Caco-2 (cell line): ENCODE measurements around the gene RAB5B. TPM values are rescaled to one million over a fixed set of nuclear protein-coding genes. Genes with fewer than 3 reads are reported as not detected.
"Not testable (repeated sequence)": the region's sequence is repeated elsewhere in the genome, so short reads cannot be mapped to it uniquely, and the experiment has no call there.

Source experiments
- BruUV-seq: library from RNA; stranded (reverse); fragments of 400-500 nt; replicated peaks from 2 replicates; lab custom pipeline; 2021; lab: Mats Ljungman, UMichigan
- CTCF ChIA-PET: fragments of 300-600 bp; sonication (Branson Sonifier 250); formaldehyde crosslinking; loops from one replicate; lab custom pipeline; 2022; ENCODE audit warnings: antibody characterized with exemption; lab: Charles Lee
- POLR2A ChIA-PET: fragments of 300-600 bp; sonication (Branson Sonifier 250); formaldehyde crosslinking; loops from one replicate; lab custom pipeline; 2022; ENCODE audit warnings: antibody characterized with exemption; lab: Charles Lee
- DNase-seq, 2 experiments: peaks; one replicate each; pipeline versions ENCODE4 v3.0.0 to v3.0.0-alpha.2; 2020 to 2022
- H3K27me3 ChIP-seq: replicated peaks from 2 replicates; pipeline ENCODE4 v1.6.0; 2011; ENCODE audit warnings: low read length; ENCODE audit not compliant: control insufficient read depth, insufficient read depth
- H3K36me3 ChIP-seq: 2 replicates; pipeline ENCODE4 v1.5.1; 2011; ENCODE audit warnings: low read length; ENCODE audit not compliant: control insufficient read depth, insufficient read depth
- H3K4me1 ChIP-seq: fragments of 250-450 bp; sonication (Bioruptor Pico); 2 replicates; pipeline ENCODE4 v1.5.1; 2020; ENCODE audit warnings: mild to moderate bottlenecking
- H3K4me3 ChIP-seq: 2 replicates; pipeline ENCODE4 v1.5.1; 2011; ENCODE audit warnings: low read depth, mild to moderate bottlenecking, control low read depth, low read length
- H3K9me3 ChIP-seq: fragments of 250-450 bp; sonication (Bioruptor Pico); 2 replicates; pipeline ENCODE4 v1.5.1; 2020; ENCODE audit warnings: mild to moderate bottlenecking, moderate library complexity
- H3K27ac Mint-ChIP-seq: one replicate; pipeline ENCODE4 v1.8.0; 2022; ENCODE audit warnings: mixed read lengths; ENCODE audit not compliant: unreplicated experiment
- H3K27me3 Mint-ChIP-seq: one replicate; pipeline ENCODE4 v1.8.0; 2022; ENCODE audit warnings: mixed read lengths; ENCODE audit not compliant: insufficient read depth, unreplicated experiment
- H3K36me3 Mint-ChIP-seq: one replicate; pipeline ENCODE4 v1.8.0; 2022; ENCODE audit warnings: mild to moderate bottlenecking, mixed read lengths; ENCODE audit not compliant: insufficient read depth, unreplicated experiment
- H3K4me1 Mint-ChIP-seq: one replicate; pipeline ENCODE4 v1.8.0; 2022; ENCODE audit warnings: low read depth, mixed read lengths; ENCODE audit not compliant: unreplicated experiment
- H3K4me3 Mint-ChIP-seq: one replicate; pipeline ENCODE4 v1.8.0; 2022; ENCODE audit warnings: mild to moderate bottlenecking, moderate library complexity, mixed read lengths; ENCODE audit not compliant: unreplicated experiment
- H3K9me3 Mint-ChIP-seq: one replicate; pipeline ENCODE4 v1.8.0; 2022; ENCODE audit warnings: mixed read lengths; ENCODE audit not compliant: unreplicated experiment
- CTCF ChIP-seq, 2 experiments: fragments of 200-600 bp in 1 of 2; IDR thresholded peaks; 1 replicate in 1 of 2; 2 replicates in 1 of 2; pipeline versions ENCODE4 v1.5.1 to v1.8.0; 2011 to 2022; ENCODE audit warnings: antibody characterized with exemption in 1 of 2, control low read depth in 1 of 2, inconsistent platforms in 1 of 2, low read depth in 1 of 2, low read length in 1 of 2, mild to moderate bottlenecking in 1 of 2, moderate library complexity in 1 of 2; ENCODE audit not compliant: insufficient read depth in 1 of 2, severe bottlenecking in 1 of 2, unreplicated experiment in 1 of 2
- intact Hi-C: fragments of 100-400 bp; cut with micrococcal nuclease; formaldehyde crosslinking; loops from one replicate; pipeline ENCODE4 v1.10.0; 2022; ENCODE audit not compliant: unreplicated experiment
- total RNA-seq: library from RNA; stranded (reverse); gene quantifications from 2 replicates; pipeline ENCODE4 v1.2.3, GENCODE V29; 2022

The RAB5B gene
- total RNA-seq, 1 experiment from 2014 or later = 107 TPM

DNA sequence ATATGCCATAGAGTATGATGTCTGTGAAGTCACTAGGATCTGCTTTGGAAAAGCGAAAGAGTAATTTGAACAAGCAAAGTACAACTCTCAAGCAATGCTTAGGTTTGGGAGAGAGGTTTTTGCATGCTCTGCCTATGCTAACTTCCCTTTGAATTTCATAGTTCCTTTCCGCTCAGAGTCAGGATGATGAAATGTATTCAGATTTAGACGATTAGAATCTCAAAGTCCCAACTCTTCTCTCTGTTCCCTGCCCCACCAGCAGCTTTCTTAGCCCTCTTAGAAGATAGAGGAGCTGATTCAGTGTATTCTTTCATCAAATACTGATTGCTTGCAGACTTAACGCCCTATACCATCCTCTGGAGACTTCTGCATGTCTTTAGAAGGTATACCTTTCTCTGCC, 11.5 kb downstream of the RAB5B start:
- Mint-ChIP-seq H3K4me1 (no peaks in the 10 kb centered on the region), H3K27ac (no peak overlapping the region), H3K4me3 (no peak overlapping the region), H3K36me3 (peaks cover 69% of the 10 kb centered on the region), H3K9me3 (no peaks in the 10 kb centered on the region), H3K27me3 (no peaks in the 10 kb centered on the region)
- Histone ChIP-seq H3K4me1 (no peaks in the 10 kb centered on the region), H3K9me3 (no peaks in the 10 kb centered on the region), H3K4me3 (no peak overlapping the region), H3K27me3 (no peaks in the 10 kb centered on the region), H3K36me3 (peaks cover 3% of the 10 kb centered on the region)
- no peak for TF ChIP-seq CTCF (IDR thresholded peaks at IDR 0.05; ENCODE audit: insufficient read depth in 1 of 2, low read depth in 1 of 2, low read length in 1 of 2, severe bottlenecking in 1 of 2, unreplicated experiment in 1 of 2)
- no peak for DNase-seq
- intact Hi-C loops = no loop called here
- no TSS peak for BruUV-seq
- ChIA-PET CTCF (interaction anchor here (0.6 kb wide), 1 partner anchor 10 kb away, joined by 6 read pairs; no protein-coding TSS in a partner anchor), POLR2A (no interaction called here)

- H3K4me1 Mint-ChIP-seq, H3K27me3 ChIP-seq, H3K9me3 Mint-ChIP-seq, BruUV-seq, POLR2A ChIA-PET, H3K27me3 Mint-ChIP-seq, H3K4me3 Mint-ChIP-seq, DNase-seq, H3K9me3 ChIP-seq, H3K4me3 ChIP-seq, H3K36me3 ChIP-seq, H3K27ac Mint-ChIP-seq, H3K4me1 ChIP-seq, CTCF ChIA-PET, intact Hi-C loops: not testable (repeated sequence)
- peaks cover 75% of the 10 kb centered on the region for H3K36me3 Mint-ChIP-seq
Measured at GRCh38 chr12:55985976-55986375, 12.1 kb downstream of the RAB5B start.

DNA sequence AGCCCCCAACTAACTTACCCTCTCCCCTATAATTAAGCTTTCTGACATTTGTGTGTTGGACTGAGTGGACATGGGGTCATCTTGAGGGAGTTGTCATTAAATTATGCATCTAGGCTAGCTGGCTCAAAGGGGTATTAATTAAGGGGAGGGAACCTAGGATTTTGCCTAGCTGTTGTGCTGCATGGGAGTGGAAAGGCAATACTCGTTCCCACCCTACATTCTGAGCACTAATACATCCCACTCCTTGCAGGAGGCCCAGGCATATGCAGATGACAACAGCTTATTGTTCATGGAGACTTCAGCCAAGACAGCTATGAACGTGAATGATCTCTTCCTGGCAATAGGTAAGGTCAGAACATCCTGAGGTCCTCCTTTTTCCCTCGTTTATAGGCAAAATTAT, 17.2 kb downstream of the RAB5B start:
- no peak for TF ChIP-seq CTCF (IDR thresholded peaks at IDR 0.05; ENCODE audit: insufficient read depth in 1 of 2, low read depth in 1 of 2, low read length in 1 of 2, severe bottlenecking in 1 of 2, unreplicated experiment in 1 of 2)
- CTCF ChIA-PET = interaction anchor here (0.5 kb wide), 1 partner anchor 102 kb away, joined by 4 read pairs; no protein-coding TSS in a partner anchor
- Mint-ChIP-seq H3K9me3 (no peaks in the 10 kb centered on the region), H3K27ac (peak overlapping the region; percentile 59), H3K4me3 (no peak overlapping the region), H3K36me3 (peaks cover 75% of the 10 kb centered on the region), H3K4me1 (peaks cover 4% of the 10 kb centered on the region), H3K27me3 (no peaks in the 10 kb centered on the region)
- peaks cover 3% of the 10 kb centered on the region for H3K36me3 ChIP-seq
- H3K9me3 ChIP-seq = no peaks in the 10 kb centered on the region
- H3K4me3 ChIP-seq = no peak overlapping the region
- POLR2A ChIA-PET = no interaction called here
- BruUV-seq = no TSS peak
- no peak for DNase-seq
- intact Hi-C loops = no loop called here
- H3K27me3 ChIP-seq = no peaks in the 10 kb centered on the region
- no peaks in the 10 kb centered on the region for H3K4me1 ChIP-seq
